GM12892 (cell line): ENCODE data around the gene AKR1E2.

Experiments
- POLR2A ChIP-seq: IDR thresholded peaks from 2 replicates; pipeline ENCODE4 v1.6.1; 2011; ENCODE audit warnings: low read depth, low read length, control low read depth
- POLR2AphosphoS5 ChIP-seq: IDR thresholded peaks from 2 replicates; pipeline ENCODE4 v1.6.1; 2011; ENCODE audit warnings: low read depth, low read length, control low read depth
- TAF1 ChIP-seq: IDR thresholded peaks from 2 replicates; pipeline ENCODE4 v1.6.1; 2011; ENCODE audit warnings: low read depth, mild to moderate bottlenecking, control low read depth, low read length, borderline replicate concordance

DNA sequence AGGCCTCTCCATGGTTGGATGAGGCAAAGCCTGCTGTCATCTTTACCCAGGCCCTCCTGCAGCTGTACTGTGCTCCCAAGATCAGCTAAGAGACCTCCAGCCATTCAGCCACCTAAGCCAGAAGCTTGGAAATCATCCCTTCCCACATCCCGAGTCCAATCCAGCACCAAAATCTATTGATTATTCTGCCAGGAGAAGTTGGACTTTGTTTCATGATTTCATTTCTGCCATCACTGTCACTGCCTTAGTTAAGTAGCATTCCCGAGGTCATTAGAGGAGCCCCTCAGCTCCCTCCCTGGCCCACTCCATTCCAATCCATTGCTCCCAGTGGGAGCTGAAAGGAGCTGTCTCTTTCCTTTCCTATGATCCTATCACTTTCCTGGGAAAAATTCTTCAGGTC is 14.1 kb downstream of the AKR1E2 start:
- no peak for TF ChIP-seq TAF1
- TF ChIP-seq POLR2A = no peak
- no peak for TF ChIP-seq POLR2AphosphoS5
